Activated CD4-positive, alpha-beta memory T cell treated with anti-CD3 and anti-CD28 coated beads, Interleukin-2, amount 10 ng/mL, durations not matched to agents 7 days and 5 days (primary cell): ENCODE results near the gene ATP11C. TPM values are rescaled to one million over a fixed set of nuclear protein-coding genes. Genes with fewer than 3 reads are reported as not detected.
A peak's percentile ranks its signal among the peaks of the same experiment; 100 is the strongest.
"Not testable (repeated sequence)": the region's sequence is repeated elsewhere in the genome, so short reads cannot be mapped to it uniquely, and the experiment has no call there.

Source experiments
- CTCF ChIA-PET: fragments of 350-600 bp; sonication (Branson Sonifier 250); formaldehyde crosslinking; loops from one replicate; lab custom pipeline; 2021; ENCODE audit warnings: antibody characterized with exemption, inconsistent platforms; lab: Charles Lee
- POLR2A ChIA-PET: fragments of 350-600 bp; sonication (Branson Sonifier 250); formaldehyde crosslinking; loops from one replicate; lab custom pipeline; 2021; ENCODE audit warnings: antibody characterized with exemption; lab: Charles Lee
- DNase-seq: peaks from one replicate; pipeline ENCODE4 v3.0.0-alpha.2; 2020
- H3K27ac Mint-ChIP-seq: one replicate; pipeline ENCODE4 v1.8.0; 2021; ENCODE audit warnings: mild to moderate bottlenecking, mixed read lengths
- H3K27me3 Mint-ChIP-seq: one replicate; pipeline ENCODE4 v1.8.0; 2021; ENCODE audit warnings: mixed read lengths
- H3K36me3 Mint-ChIP-seq: one replicate; pipeline ENCODE4 v1.8.0; 2021; ENCODE audit warnings: low read depth, mixed read lengths
- H3K4me1 Mint-ChIP-seq: one replicate; pipeline ENCODE4 v1.8.0; 2021; ENCODE audit warnings: mixed read lengths
- H3K4me3 Mint-ChIP-seq: one replicate; pipeline ENCODE4 v1.8.0; 2021; ENCODE audit warnings: mild to moderate bottlenecking, mixed read lengths
- H3K9me3 Mint-ChIP-seq: one replicate; pipeline ENCODE4 v1.8.0; 2021; ENCODE audit warnings: mixed read lengths
- total RNA-seq, 2 experiments: library from RNA; stranded (reverse); gene quantifications; one replicate each; pipeline ENCODE4 v1.2.3, GENCODE V29; 2021

Gene ATP11C
- 10 to 100 TPM; 11.3 to 12.3 TPM for total RNA-seq

- CTCF ChIA-PET = interaction anchor here (0.5 kb wide), 1 partner anchor 13 kb away, joined by 3 read pairs; no protein-coding TSS in a partner anchor
Measured at GRCh38 chrX:139932901-139933796, at the start of gene ATP11C. Gene ATP11C, minus strand, starts transcription at chrX:139933053. Its CDS starts 1,011 bp downstream, at chrX:139932042.

GRCh38 chrX:139974471-139974870 is 41.6 kb upstream of the ATP11C start:
- H3K27me3 Mint-ChIP-seq = peaks cover 5% of the 10 kb centered on the region
- ChIA-PET CTCF (no interaction called here), POLR2A (no interaction called here)
- H3K27ac Mint-ChIP-seq = no peak overlapping the region
- H3K9me3 Mint-ChIP-seq = no peaks in the 10 kb centered on the region
- H3K4me1 Mint-ChIP-seq = no peaks in the 10 kb centered on the region
- no peak overlapping the region for H3K4me3 Mint-ChIP-seq
- DNase-seq = no peak
- H3K36me3 Mint-ChIP-seq = no peaks in the 10 kb centered on the region

More at GRCh38 chrX:139932901-139933796, at the start of gene ATP11C:
- DNase-seq = peak; percentile 84
- Mint-ChIP-seq H3K4me3 (peak within 1 kb of the TSS; percentile 86), H3K27ac (peak within 1 kb of the TSS; percentile 88), H3K36me3 (peaks cover 4% of the 10 kb centered on the region), H3K27me3 (no peaks in the 10 kb centered on the region), H3K9me3 (no peaks in the 10 kb centered on the region), H3K4me1 (peaks cover 19% of the 10 kb centered on the region)
- POLR2A ChIA-PET = interaction anchor here (0.7 to 1.9 kb wide), 3 partner anchors 24 to 193 kb away, joined by 3 to 6 read pairs (median 4); no protein-coding TSS in a partner anchor

- Mint-ChIP-seq H3K36me3 (no peaks in the 10 kb centered on the region), H3K4me3 (no peak overlapping the region), H3K27me3 (peaks cover 5% of the 10 kb centered on the region), H3K9me3 (no peaks in the 10 kb centered on the region), H3K27ac (no peak overlapping the region), H3K4me1 (no peaks in the 10 kb centered on the region)
- CTCF ChIA-PET = no interaction called here
- no peak for DNase-seq
- POLR2A ChIA-PET = no interaction called here
Measured at GRCh38 chrX:139972629-139973624, 40.1 kb upstream of the ATP11C start.

GRCh38 chrX:139972113-139972512 is 39.3 kb upstream of the ATP11C start:
- no peaks in the 10 kb centered on the region for H3K4me1 Mint-ChIP-seq
- ChIA-PET CTCF (no interaction called here), POLR2A (no interaction called here)
- H3K36me3 Mint-ChIP-seq = no peaks in the 10 kb centered on the region
- H3K4me3 Mint-ChIP-seq = no peak overlapping the region
- H3K27me3 Mint-ChIP-seq = peaks cover 5% of the 10 kb centered on the region
- H3K27ac Mint-ChIP-seq = no peak overlapping the region
- no peaks in the 10 kb centered on the region for H3K9me3 Mint-ChIP-seq
- DNase-seq = no peak

GRCh38 chrX:139971394-139971749 is 38.5 kb upstream of the ATP11C start:
- Mint-ChIP-seq H3K27me3 (peaks cover 5% of the 10 kb centered on the region), H3K4me1 (no peaks in the 10 kb centered on the region), H3K4me3 (no peak overlapping the region), H3K27ac (no peak overlapping the region), H3K9me3 (no peaks in the 10 kb centered on the region), H3K36me3 (no peaks in the 10 kb centered on the region)
- POLR2A ChIA-PET = no interaction called here
- no peak for DNase-seq
- CTCF ChIA-PET = no interaction called here

GRCh38 chrX:139969286-139969685 is 36.4 kb upstream of the ATP11C start:
- ChIA-PET POLR2A (no interaction called here), CTCF (no interaction called here)
- Mint-ChIP-seq H3K36me3 (no peaks in the 10 kb centered on the region), H3K4me3 (no peak overlapping the region), H3K27me3 (peaks cover 5% of the 10 kb centered on the region), H3K27ac (no peak overlapping the region), H3K9me3 (no peaks in the 10 kb centered on the region), H3K4me1 (no peaks in the 10 kb centered on the region)
- no peak for DNase-seq

- Mint-ChIP-seq H3K4me3 (no peak overlapping the region), H3K4me1 (no peaks in the 10 kb centered on the region), H3K9me3 (no peaks in the 10 kb centered on the region), H3K27ac (no peak overlapping the region), H3K36me3 (no peaks in the 10 kb centered on the region), H3K27me3 (peaks cover 7% of the 10 kb centered on the region)
- POLR2A ChIA-PET = no interaction called here
- DNase-seq = no peak
- CTCF ChIA-PET = no interaction called here
Measured at GRCh38 chrX:139967750-139968149, 34.9 kb upstream of the ATP11C start.

- H3K27ac Mint-ChIP-seq = no peak overlapping the region
- ChIA-PET CTCF (no interaction called here), POLR2A (no interaction called here)
- DNase-seq = no peak
- H3K4me3 Mint-ChIP-seq = no peak overlapping the region
- H3K9me3 Mint-ChIP-seq = no peaks in the 10 kb centered on the region
- peaks cover 6% of the 10 kb centered on the region for H3K27me3 Mint-ChIP-seq
- H3K36me3 Mint-ChIP-seq = no peaks in the 10 kb centered on the region
- no peaks in the 10 kb centered on the region for H3K4me1 Mint-ChIP-seq
Measured at GRCh38 chrX:139967300-139967699, 34.4 kb upstream of the ATP11C start.

- DNase-seq, H3K27ac Mint-ChIP-seq, H3K9me3 Mint-ChIP-seq, CTCF ChIA-PET, H3K36me3 Mint-ChIP-seq, POLR2A ChIA-PET, H3K4me1 Mint-ChIP-seq, H3K4me3 Mint-ChIP-seq, H3K27me3 Mint-ChIP-seq: not testable (repeated sequence)
Measured at GRCh38 chrX:139966159-139966558, 33.3 kb upstream of the ATP11C start.

- Mint-ChIP-seq H3K4me3 (no peak within 1 kb of the TSS), H3K9me3 (no peaks in the 10 kb centered on the region), H3K27ac (no peak within 1 kb of the TSS), H3K36me3 (no peaks in the 10 kb centered on the region), H3K27me3 (peaks cover 8% of the 10 kb centered on the region), H3K4me1 (no peaks in the 10 kb centered on the region)
- no peak for DNase-seq
- ChIA-PET POLR2A (no interaction called here), CTCF (no interaction called here)
Measured at GRCh38 chrX:139965421-139965820, 32.6 kb upstream of the ATP11C start, which contains the start of gene CXorf66. Gene CXorf66, minus strand, starts transcription at chrX:139965521. Its CDS starts 25 bp downstream, at chrX:139965496.

GRCh38 chrX:139961091-139961490 is 28.2 kb upstream of the ATP11C start:
- H3K4me3 Mint-ChIP-seq, DNase-seq, H3K9me3 Mint-ChIP-seq, H3K36me3 Mint-ChIP-seq, POLR2A ChIA-PET, H3K27me3 Mint-ChIP-seq, H3K27ac Mint-ChIP-seq, H3K4me1 Mint-ChIP-seq, CTCF ChIA-PET: not testable (repeated sequence)

GRCh38 chrX:139949703-139950102 is 16.9 kb upstream of the ATP11C start:
- Mint-ChIP-seq H3K9me3 (no peaks in the 10 kb centered on the region), H3K36me3 (no peaks in the 10 kb centered on the region)
- POLR2A ChIA-PET = no interaction called here

GRCh38 chrX:139945075-139945474 is 12.2 kb upstream of the ATP11C start:
- H3K27ac Mint-ChIP-seq = no peak overlapping the region
- no peak for DNase-seq
- no peaks in the 10 kb centered on the region for H3K36me3 Mint-ChIP-seq
- CTCF ChIA-PET = no interaction called here
- no peaks in the 10 kb centered on the region for H3K9me3 Mint-ChIP-seq
- POLR2A ChIA-PET = no interaction called here
- H3K4me1 Mint-ChIP-seq = no peaks in the 10 kb centered on the region
- no peak overlapping the region for H3K4me3 Mint-ChIP-seq
- H3K27me3 Mint-ChIP-seq = no peaks in the 10 kb centered on the region

More at GRCh38 chrX:139949703-139950102, 16.9 kb upstream of the ATP11C start:
- CTCF ChIA-PET = no interaction called here
- Mint-ChIP-seq H3K4me1 (no peaks in the 10 kb centered on the region), H3K4me3 (no peak overlapping the region), H3K27ac (no peak overlapping the region), H3K27me3 (no peaks in the 10 kb centered on the region)
- DNase-seq = no peak
